ENCODE measurements around the gene TRPM2.

TRPM2 gene

DNA sequence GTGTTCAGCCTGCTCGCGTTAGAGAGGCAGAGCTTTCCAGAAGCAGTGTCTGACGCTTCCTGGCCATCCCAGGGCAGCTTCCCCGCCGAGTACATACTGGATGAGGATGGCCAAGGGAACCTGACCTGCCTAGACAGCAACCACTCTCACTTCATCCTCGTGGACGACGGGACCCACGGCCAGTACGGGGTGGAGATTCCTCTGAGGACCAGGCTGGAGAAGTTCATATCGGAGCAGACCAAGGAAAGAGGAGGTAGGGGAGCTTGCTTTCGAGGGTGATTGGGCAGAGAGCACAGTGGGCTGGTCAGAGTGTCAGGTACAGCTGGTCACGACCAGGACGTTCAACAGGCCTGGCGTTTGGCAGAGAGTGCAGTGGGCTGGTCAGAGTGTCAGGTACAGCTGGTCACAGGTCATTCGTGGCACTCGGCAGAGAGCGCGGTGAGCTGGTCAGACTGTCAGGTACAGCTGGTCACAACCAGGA, 22.4 kb downstream of the TRPM2 start:
- H3K4me3 ChIP-seq (ENCODE audit: low read length), result no peak overlapping the region
- TF ChIP-seq ZNF274 (IDR thresholded peaks at IDR 0.05; ENCODE audit: low read depth, low read length), result no peak

DNA sequence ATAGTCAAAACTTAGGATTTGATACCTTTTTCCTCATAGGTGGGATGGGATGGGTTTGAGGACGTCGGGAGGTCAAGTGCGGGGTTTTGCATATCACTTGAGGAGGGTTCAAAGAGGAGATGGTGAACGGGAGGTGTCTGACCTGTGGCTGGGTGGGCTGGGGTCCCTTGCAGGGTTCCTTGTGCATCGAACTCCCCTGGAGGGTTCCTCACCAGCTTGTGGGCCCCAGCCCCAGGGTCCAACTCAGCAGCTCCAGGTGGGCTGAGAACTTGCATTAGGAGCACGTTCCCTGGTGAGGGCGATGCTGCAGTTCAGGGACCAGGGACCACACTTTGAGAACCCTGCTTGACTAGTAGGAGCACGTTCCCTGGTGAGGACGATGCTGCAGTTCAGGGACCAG, 23.2 kb downstream of the TRPM2 start:
- H3K4me3 ChIP-seq (ENCODE audit: low read length), result no peak overlapping the region
- TF ChIP-seq ZNF274 (IDR thresholded peaks at IDR 0.05; ENCODE audit: low read depth, low read length), result no peak

DNA sequence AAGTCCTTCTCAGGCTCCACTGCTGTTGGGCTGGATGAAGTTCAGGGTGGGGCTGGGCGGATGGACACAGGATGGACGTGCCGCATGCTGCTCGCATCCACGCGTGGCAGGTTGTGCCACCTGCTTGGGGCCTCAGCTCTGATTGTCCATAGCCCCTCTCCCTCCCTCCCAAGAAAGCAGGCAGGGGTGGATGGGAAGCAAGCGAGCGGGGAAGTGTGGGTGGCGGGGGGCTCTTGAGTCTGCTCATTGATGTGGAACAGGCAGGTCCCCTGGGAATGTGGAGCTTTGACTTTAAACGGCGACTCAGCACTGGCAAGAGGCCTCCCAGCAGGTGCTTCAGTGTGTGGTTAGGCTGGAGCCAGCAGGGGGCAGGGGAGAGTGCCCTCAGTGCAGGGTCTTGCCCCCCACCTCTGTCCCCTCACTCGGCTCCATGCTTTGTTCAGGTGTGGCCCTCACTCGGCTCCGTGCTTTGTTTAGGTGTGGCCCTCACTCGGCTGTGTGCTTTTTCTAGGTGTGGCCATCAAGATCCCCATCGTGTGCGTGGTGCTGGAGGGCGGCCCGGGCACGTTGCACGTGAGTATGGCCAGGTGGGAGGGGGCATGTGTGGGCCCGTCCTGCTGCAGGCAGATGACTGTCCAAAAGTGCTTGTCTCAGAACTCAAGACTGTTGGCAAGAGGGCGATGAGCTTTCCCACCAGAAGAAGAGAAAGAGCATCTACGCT, 23.9 kb downstream of the TRPM2 start:
- no peak for TF ChIP-seq ZNF274 (IDR thresholded peaks at IDR 0.05; ENCODE audit: low read depth, low read length)
- no peak overlapping the region for H3K4me3 ChIP-seq (ENCODE audit: low read length)

DNA sequence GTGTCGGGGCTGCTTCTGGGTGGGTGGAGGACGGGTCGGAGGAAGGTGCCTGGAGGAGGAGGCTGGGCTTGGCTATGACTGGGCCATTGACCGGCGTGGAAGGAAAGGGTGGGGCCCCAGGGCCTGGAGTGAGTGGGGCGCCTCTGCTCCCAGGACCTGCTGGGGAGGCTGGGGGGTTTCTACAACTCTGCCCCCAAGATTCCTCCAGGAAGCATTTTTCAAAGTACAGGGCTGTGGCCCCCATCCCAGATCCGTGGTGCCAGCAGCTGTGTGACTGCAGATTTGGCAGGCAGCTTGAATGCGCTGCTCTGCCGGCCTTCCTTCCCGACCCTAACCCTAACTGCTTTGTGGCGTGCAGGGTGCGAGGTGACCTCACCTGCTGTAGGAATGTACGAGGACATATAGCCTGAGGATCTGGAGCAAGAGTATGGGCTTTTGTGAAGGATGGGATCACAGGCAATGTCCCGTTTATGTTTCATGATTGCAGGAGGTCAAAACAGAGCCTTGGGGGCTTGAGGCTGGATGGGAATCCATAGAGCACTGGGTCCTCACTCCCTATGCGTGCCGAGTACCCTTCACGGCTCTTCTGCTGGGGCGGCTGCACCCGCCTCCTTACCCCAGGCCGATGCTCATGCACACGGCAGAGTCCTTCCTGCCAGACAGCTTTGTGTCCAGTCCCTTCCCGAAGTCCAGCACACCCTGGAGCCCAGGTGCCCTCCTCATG, 24.7 kb downstream of the TRPM2 start:
- no peak overlapping the region for H3K4me3 ChIP-seq (ENCODE audit: low read length)
- TF ChIP-seq ZNF274 (IDR thresholded peaks at IDR 0.05; ENCODE audit: low read depth, low read length), result no peak

DNA sequence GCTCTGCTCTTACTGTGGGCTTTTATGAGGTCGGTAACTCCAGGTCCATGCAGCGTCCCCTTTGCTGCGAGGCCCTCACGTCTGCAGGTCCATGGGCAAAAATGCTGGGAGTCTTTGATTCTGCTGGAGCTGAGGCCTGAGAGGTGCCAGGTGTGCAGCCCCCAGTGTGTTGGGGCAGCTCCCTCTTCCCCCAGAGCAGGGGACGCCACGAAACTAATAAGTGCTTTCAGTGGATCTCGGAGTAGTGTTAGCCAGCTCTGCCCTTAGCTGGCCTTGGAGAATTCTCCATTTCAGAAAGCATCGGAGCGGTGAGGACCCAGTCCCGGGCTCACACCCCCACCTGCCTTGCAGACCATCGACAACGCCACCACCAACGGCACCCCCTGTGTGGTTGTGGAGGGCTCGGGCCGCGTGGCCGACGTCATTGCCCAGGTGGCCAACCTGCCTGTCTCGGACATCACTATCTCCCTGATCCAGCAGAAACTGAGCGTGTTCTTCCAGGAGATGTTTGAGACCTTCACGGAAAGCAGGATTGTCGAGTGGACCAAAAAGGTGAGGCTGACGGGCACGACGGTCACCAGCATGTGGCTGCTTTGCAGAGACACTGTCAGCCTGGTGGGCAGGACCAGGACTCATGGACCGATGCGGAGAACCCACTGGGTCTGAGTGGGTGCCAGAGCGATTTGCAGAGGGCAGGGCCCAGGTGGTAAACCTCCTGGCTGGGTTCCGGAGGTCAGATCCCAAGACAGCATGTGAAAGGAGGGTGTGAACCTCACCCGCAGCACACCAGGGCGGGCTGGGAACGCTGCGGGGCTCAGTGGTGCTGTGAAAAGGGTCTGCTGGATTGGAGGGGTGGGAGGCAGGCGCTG, 25.5 kb downstream of the TRPM2 start:
- TF ChIP-seq ZNF274 (IDR thresholded peaks at IDR 0.05; ENCODE audit: low read depth, low read length), result no peak
- no peak overlapping the region for H3K4me3 ChIP-seq (ENCODE audit: low read length)

DNA sequence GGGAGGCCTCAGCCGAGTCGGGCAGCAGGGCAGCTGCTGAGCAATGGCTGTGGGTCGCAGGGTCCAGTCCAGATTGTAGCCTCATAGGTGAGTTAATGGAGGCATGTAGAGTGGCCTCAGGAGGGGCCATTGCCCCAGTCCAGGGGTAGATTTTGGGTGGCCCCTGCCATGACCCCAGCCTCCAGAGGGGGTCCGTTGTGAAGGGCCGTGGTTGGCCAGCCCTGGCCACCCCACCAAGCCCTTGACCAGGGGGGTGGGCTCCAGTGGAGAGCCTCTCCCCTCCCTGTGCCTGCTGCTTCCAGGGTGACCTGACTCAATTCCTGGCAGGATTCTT, 26.1 kb downstream of the TRPM2 start:
- H3K4me3 ChIP-seq (ENCODE audit: low read length), result no peak overlapping the region
- no peak for TF ChIP-seq ZNF274 (IDR thresholded peaks at IDR 0.05; ENCODE audit: low read depth, low read length)

DNA sequence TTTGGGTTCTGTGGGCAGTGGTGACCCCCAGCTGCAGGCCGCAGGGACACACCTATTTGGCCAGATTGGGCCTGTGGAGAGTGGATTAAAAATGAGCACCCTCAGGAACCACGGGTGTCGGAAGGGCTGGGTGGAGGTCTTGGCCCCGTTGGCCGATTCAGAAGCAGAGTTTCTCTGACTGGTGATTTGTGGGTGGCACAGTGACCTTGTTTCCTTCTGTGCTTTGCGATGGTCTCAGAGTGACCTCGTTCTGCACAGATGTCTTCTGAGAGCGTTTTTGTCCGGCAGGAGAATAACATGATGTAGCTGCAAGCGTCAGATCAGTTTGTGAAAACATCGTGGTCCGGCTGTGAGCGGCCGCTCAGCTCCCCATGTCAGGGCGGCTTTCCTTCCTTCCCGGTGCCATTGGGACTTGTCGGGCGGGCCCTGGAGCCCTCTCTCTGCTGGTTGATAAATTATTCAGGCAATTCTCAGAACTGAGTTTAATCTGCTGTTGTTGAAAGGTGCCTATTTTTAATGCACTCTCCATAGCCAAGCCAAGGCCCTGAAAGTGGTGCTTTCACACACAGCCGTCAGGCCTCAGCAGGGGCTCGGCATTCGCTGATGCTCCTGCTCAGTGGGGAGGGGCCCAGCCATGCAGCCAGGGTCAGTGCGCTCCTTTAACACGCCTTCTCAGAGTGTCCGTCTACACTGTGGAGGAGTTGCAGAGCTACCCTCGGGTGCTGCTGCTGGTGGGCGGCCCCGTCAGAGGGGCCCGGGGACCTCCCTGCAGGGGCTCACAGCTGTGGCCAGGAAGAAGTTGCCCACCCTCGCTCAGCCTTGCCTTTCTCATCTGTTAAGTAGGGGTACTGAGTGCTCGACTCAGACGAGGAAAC, 26.8 kb downstream of the TRPM2 start:
- H3K4me3 ChIP-seq (ENCODE audit: low read length), result no peak overlapping the region
- TF ChIP-seq ZNF274 (IDR thresholded peaks at IDR 0.05; ENCODE audit: low read depth, low read length), result no peak

DNA sequence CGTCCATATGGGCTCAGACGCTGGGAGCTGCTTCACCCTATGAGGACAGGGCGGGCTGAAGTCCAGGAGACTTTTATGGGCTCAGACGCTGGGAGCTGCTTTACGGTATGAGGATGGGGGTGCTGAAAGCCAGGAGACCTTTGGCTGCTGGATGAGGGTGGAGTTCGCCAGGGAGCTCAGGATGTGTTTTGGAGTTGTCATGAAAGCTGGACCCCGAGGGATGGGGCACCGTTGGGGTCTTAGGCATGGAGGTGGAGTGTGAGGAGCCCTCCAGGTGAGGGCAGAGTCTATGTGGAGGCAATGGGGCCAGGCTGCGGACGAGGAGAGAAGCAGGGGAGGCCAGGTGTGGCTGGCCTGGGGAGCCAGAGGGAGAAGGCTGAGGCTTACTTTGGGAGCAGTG, 27.5 kb downstream of the TRPM2 start:
- TF ChIP-seq ZNF274 (IDR thresholded peaks at IDR 0.05; ENCODE audit: low read depth, low read length), result no peak

DNA sequence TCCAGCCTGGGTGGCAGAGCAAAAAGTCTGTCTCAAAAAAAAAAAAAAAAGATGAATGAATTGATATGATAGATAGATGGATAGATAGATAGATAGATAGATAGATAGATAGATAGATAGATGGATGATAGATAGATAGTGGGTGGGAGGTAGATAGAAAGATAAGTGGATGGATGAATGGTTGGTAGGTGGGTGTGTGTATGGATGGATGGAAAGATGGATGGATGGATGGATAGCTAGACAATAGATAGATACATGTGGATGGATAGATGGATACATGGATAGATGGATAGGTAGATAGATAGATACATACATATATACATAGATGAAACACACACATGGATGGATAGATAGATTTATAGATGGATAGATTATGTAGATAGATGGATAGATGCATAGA, 28.5 kb downstream of the TRPM2 start:
- no peak overlapping the region for H3K4me3 ChIP-seq (ENCODE audit: low read length)
- TF ChIP-seq ZNF274 (IDR thresholded peaks at IDR 0.05; ENCODE audit: low read depth, low read length), result no peak

More for the DNA sequence above, 27.5 kb downstream of the TRPM2 start:
- no peak overlapping the region for H3K4me3 ChIP-seq (ENCODE audit: low read length)

DNA sequence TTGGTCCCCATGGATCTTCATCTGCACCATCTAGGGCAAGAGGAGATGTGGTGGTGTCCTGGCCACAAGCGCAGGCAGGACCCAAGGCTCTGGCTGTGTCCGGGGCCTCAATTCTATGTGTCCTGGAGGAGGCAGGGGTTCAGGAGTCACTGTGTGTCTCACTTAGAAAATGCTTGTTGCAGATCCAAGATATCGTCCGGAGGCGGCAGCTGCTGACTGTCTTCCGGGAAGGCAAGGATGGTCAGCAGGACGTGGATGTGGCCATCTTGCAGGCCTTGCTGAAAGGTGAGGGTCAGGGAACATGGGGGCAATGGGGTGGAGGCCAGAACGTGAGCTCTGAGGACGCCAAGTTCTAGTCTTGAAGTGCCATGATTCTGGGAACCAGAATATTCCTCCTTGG, 29.1 kb downstream of the TRPM2 start:
- no peak overlapping the region for H3K4me3 ChIP-seq (ENCODE audit: low read length)
- no peak for TF ChIP-seq ZNF274 (IDR thresholded peaks at IDR 0.05; ENCODE audit: low read depth, low read length)

DNA sequence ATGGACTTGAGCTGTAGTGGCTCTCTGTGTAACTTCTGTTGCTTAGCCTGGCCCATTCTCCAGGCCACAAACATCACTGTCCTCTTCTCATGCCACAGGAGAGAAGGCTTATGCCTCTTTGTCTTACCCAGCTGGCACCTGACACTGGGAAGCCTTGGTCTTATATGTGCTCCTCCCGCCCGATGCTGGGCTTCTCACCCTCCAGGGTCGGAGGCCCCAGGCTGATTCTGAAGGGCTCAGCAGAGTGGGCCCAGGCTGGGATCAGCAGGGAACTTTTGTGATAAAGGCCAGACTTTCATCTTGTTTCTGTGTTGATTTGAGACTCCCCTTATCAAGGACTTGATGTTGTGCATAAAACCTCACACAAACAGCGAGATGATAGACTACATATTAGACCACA, 29.8 kb downstream of the TRPM2 start:
- no peak for TF ChIP-seq ZNF274 (IDR thresholded peaks at IDR 0.05; ENCODE audit: low read depth, low read length)
- H3K4me3 ChIP-seq (ENCODE audit: low read length), result no peak overlapping the region

DNA sequence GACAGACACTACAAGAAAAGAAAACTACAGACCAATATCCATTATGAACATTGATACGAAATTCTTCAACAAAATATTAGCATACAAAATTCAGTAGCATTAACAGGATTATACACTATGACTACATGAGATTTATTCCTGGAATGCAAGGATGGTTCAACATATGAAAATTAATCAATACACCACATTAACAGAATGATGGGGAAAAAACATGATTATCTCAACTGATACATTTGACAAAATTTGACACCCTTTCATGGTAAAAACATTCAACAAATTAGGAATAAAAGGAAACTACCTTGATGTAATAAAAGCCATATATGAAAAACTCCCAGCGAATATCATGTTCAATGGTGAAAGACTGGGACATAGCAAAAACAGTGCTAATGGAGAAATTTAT, 31.5 kb downstream of the TRPM2 start:
- no peak for TF ChIP-seq ZNF274 (IDR thresholded peaks at IDR 0.05; ENCODE audit: low read depth, low read length)
- no peak overlapping the region for H3K4me3 ChIP-seq (ENCODE audit: low read length)

DNA sequence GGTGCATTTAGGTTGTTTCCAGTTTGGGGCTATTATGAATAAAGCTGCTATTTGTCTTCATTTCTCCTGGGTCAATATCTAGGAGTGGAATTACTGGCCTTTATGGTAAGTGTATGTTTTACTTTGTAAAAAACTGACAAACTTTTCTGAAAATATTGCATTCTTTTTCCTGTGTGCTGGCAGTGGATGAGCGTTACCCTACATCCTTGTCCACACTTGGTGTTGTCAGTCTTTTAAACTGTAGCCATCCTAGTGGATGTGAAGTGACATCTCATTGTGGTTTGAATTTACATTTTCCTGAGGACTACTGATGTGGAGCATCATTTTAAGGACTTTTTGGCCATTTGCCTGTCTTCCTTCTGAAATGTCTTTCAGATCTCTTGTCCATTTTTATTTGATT, 35.9 kb downstream of the TRPM2 start:
- TF ChIP-seq ZNF274 (IDR thresholded peaks at IDR 0.05; ENCODE audit: low read depth, low read length), result no peak
- H3K4me3 ChIP-seq (ENCODE audit: low read length), result no peak overlapping the region

DNA sequence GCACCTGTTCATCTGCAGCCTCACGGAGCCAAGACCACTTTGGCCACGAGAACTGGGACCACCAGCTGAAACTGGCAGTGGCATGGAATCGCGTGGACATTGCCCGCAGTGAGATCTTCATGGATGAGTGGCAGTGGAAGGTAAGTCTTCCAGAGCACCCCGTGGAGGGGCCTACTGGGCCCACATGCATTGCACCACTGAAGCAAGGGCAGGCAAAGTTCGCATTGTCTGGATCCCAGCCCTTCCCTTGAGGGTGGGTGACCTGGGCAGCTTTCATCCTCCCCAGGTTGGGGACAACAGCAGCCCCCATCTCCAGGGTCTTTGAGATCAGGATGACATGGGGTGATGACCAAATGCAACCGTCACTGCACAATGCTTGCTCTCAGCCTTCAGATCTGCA, 37.5 kb downstream of the TRPM2 start:
- no peak for TF ChIP-seq ZNF274 (IDR thresholded peaks at IDR 0.05; ENCODE audit: low read depth, low read length)
- H3K4me3 ChIP-seq (ENCODE audit: low read length), result no peak overlapping the region
